Upper lobe of left lung (tissue), 4 donors: ENCODE data around the gene TBXAS1.

ENCODE experiments used
- POLR2AphosphoS5 ChIP-seq, 2 donors: sonication (generic); formaldehyde crosslinking; IDR thresholded peaks; one replicate each; pipeline ENCODE4 v1.5.1; 2017; ENCODE audit warnings: antibody characterized with exemption in 2 of 2
- TF ChIP-seq, protein P1 (sequence below), 6 experiments: fragments of 450-650 bp in 4 of 6; fragments of 200-600 bp in 2 of 6; sonication (generic) in 2 of 6; IDR thresholded peaks; one replicate each; pipeline ENCODE4 v1.5.1; 2016 to 2019; ENCODE audit warnings: antibody characterized with exemption in 6 of 6

DNA sequence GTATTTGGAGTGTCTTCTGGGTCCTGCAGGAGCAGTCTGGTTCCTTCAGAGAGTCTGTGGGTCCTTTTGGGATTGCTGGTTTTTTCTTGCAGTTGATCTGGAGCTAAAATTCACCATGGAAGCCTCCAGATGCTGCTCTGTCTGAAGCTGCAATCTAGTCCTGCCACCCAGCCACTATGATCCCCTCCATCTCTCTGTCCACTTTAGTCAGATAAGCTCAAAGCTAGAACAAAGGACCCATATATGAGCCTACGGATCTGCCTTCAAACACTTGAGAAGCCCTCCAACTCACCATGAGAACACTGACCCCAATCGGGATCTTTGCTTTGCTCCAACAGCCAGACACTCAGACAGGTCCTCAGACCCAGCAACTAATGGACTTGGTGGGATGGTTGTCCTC is 618 bp upstream of the TBXAS1 start:
- TF ChIP-seq, protein P1, sequence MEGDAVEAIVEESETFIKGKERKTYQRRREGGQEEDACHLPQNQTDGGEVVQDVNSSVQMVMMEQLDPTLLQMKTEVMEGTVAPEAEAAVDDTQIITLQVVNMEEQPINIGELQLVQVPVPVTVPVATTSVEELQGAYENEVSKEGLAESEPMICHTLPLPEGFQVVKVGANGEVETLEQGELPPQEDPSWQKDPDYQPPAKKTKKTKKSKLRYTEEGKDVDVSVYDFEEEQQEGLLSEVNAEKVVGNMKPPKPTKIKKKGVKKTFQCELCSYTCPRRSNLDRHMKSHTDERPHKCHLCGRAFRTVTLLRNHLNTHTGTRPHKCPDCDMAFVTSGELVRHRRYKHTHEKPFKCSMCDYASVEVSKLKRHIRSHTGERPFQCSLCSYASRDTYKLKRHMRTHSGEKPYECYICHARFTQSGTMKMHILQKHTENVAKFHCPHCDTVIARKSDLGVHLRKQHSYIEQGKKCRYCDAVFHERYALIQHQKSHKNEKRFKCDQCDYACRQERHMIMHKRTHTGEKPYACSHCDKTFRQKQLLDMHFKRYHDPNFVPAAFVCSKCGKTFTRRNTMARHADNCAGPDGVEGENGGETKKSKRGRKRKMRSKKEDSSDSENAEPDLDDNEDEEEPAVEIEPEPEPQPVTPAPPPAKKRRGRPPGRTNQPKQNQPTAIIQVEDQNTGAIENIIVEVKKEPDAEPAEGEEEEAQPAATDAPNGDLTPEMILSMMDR (IDR thresholded peaks at IDR 0.05): no peak
- no peak for TF ChIP-seq POLR2AphosphoS5 (IDR thresholded peaks at IDR 0.05)
